ENCODE results near the gene SHCBP1L.
"Not testable (repeated sequence)": the region's sequence is repeated elsewhere in the genome, so short reads cannot be mapped to it uniquely, and the experiment has no call there.

The SHCBP1L gene

DNA sequence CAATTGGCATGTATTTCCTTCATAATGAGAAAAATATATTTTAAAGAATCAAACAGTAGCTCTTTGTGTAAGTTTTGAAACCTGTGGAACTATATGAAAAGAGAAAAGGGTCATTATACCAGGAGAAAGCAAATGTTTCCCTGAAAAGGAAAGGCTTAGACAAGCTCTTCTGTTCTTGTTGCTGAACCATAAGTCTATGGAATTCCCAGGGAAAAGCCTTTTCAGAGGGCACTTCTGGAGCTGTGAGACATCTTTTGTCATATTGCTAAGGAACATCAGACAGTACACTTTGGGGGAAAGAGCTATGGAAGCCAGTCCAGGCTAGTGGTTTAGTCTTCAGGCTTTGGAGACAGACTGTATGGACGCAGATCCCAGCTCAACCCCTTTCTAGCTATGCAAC lies 12.1 kb upstream of the SHCBP1L start:
- no peak for DNase-seq (ENCODE audit: low read depth)

DNA sequence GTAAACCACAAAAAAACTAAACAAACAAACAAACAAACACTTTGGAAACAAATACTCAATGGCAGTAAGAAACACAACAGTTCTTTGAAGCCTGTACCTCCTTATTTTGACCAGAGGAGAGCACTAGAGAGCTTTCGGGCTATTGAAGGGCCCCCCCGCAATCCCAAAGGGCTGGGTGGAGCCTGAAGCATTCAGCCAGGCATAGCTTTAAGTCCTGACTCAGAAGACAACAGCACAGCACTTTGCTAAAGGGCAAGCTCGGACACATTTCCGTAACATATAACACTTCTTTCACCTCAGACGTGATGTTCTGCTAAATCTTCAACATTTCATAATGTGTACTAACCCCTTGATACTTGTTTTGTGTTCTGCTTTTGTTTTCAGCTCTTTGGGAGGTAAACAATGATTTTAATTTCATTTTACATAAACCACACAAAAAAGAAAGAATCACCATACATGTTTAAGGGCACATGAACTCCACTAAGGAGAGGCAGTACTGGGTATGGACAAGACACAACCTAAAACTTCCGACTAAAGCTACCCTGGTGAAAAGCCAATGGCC lies 9.7 kb upstream of the SHCBP1L start:
- no peak for DNase-seq (ENCODE audit: low read depth)

DNA sequence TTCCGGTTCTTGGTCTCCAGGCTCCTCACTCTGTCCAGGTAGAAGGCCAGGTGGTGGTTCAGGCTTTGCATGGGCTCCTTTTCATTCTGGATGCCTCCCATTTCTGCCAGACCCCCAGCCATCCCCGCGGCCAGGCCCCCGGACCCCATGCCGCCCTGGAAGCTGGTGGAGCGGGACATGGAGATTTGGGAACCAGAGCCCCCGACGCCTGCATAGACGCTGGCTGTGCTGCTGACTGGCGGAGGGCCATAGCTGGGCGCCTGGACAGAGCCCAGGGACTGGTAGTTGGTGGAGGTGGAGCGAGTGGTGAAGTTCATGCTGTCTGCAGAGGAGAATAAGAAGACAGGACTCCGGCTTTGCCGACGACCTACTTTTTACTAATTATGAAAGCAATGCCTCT lies 7.1 kb upstream of the SHCBP1L start:
- no peak for DNase-seq (ENCODE audit: low read depth)

DNA sequence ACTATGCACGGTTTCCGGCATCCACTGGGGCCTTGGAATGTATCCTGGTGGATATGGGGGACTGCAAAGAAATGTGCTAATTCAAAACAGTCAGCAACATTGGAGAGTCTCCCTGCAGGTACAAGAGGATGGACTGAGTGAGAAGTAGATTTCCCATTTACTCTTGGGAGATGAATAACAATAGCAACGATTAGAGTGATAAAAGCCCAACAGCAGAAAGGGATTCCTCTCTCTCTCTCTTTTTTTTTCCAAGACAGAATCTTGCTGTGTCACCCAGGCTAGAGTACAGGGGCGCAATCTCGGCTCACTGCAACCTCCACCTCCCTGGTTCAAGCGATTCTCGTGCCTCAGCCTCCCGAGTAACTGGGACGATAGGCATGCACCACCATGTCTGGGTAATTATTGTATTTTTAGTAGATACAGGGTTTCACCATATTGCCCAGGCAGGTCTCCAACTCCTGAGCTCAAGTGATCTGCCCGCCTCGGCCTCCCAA lies 5.0 kb upstream of the SHCBP1L start:
- DNase-seq (ENCODE audit: low read depth): no peak

DNA sequence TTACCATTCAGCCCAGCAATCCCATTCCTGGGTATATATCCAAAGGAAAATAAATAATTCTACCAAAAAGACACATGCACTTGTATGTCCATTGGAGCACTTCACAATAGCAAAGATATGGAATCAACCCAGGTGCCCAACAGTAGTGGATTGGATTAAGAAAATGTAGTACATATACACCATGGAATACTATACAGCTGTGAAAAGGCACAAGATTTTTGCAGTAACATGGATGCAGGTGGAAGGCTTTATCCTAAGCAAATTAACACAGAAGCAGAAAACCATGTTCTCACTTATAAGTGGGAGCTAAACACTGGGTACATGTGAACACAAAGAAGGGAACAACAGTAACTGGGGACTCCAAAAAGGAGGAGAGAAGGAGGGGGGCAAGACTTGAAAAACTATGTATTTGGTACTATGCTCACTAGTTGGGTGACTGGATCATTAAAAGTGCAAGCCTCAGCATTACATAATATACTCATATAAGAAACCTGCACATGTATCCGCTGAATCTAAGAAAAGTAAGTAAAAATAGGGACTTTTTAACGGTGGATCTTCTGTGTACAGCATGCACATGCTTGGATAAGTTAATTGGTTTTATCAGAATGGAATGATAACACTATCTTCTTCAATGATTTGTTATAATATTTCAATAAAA lies 3.9 kb upstream of the SHCBP1L start:
- no peak for DNase-seq (ENCODE audit: low read depth)

DNA sequence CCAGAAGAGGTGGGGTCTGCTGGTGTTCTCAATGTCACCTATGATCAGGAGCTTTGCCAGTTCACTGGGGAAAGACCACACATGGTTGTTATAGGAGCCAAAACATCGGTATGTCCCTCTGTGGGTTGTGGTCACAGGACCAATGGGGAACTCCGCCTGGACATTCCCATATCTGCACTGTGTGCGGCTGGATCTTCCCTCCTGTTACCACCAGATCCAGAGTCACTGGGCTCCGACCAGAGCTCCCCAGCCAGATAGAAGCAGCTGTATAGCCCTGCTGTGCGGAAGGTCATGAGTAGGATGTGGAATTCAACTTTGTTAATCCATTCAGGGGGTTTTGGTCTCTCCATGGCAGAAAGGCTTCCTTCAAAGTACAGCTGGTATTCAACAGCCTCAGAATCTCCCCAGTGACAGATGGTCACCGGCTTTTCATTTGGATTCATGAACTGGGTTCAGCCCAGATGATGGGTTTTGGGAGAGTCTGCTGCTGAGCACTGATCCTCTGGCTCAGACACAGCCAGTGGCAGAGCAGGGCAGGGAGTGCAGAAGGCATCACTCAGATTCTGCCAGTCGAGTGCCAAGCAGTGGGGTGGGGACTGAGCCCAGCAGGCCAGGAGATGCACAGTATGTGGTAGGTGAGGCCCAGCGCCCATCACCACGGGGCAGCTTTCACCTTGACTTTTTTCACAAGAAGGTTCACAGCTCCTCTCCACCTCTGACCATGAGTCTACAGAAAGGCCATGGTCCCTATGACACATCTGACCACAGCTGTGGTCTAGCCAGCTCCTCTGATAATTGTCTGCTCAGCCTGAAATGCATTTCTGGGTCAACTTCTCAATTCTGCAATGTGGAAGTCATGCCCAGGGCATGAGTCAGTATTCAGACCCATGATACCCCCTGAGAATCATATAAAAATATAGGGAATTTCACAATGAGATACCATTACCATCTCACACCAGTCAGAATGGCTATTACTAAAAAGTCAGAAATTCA lies 2.9 kb upstream of the SHCBP1L start:
- DNase-seq (ENCODE audit: low read depth): no peak

DNA sequence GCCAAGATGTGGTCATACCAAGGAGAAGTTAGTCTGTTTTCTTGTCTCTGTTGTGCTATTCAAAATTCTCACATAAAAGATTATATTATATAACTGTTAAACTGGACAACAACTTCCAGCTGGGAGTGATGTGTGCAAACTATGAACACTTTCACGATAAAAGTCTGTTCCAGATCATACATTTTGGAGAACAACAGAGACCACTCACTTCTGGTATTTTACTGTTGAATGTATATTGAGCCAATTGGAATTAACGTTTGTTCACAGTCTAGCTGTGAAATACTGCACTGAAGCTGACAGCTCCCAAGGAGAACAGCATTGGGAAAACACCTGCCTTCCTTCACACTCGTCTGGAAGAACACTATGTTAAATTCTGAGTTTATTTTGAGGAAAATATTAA lies 860 bp upstream of the SHCBP1L start:
- no peak for DNase-seq (ENCODE audit: low read depth)

DNA sequence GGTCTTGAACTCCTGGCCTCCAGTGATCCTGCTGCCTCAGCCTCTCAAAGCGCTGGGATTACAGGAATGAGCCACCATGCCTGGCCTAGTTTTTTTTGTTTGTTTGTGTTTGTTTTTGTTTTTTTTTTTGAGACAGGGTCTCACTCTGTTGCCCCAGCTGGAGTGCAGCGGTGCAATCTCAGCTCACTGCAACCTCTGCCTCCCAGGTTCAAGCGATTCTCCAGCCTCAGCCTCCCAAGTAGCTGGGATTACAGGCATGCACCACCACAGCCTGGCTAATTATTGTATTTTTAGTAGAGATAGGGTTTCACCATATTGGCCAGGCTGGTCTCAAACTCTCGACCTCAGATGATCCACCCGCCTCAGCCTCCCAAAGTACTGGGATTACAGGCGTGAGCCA lies 9.6 kb downstream of the SHCBP1L start:
- not testable (repeated sequence) for DNase-seq (ENCODE audit: low read depth)

DNA sequence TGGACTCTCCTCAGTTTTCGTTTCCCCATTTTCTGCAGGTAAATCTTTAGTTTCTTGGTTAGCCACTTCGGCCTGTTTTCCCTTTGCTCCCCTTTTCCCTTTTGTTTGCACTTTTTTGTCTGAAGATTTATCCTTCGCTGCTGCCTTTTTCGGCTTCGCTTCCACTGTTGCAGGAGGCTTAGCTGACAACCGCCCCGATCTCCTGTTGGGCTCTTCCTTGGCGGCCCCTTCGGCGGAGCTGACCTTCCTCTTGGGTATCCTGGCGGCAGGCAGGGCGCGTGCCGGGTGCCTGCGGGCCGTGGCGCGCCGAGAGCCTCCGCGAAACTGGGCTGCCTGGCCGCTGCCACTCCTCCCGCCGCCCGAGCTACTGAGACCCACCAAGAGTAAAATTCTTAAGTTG lies 10.8 kb downstream of the SHCBP1L start:
- DNase-seq (ENCODE audit: low read depth): not testable (repeated sequence)

DNA sequence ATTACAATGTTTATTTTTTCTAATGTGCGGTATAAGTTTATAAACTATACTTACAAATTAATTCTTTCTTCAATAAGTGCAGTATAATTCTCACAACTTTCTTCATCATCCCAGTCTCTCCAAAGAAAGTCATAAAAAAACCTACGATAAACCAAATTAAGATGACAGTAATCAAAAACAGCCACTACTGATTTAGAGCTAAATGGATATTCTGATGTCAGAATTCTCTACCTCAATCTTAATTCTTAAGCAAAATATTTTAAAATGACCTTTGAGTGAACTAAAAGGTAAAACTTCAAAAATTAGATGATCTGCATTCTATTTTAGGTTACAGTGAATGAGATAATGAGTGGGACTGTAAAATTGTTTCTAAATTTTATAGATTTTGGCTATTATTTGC lies 13.6 kb downstream of the SHCBP1L start:
- no peak for DNase-seq (ENCODE audit: low read depth)

DNA sequence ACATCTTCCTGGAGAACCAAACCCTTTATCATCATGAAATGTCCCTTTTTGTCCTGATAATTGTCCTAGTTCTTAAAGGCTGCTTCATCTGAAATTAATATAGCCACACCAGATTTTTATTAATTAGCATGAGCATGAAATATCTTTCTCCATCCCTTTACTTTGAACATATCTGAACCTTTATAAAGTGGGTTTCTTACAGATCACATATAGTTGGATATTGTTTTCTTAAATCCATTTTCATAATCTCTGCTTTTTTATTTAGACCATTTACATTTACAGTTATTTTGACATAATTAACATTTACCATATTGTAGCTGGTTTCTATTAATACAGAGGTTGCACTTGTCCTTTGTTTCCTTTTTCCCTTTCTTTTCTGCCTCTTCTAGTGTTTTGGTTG lies 17.2 kb downstream of the SHCBP1L start:
- DNase-seq (ENCODE audit: low read depth): no peak

DNA sequence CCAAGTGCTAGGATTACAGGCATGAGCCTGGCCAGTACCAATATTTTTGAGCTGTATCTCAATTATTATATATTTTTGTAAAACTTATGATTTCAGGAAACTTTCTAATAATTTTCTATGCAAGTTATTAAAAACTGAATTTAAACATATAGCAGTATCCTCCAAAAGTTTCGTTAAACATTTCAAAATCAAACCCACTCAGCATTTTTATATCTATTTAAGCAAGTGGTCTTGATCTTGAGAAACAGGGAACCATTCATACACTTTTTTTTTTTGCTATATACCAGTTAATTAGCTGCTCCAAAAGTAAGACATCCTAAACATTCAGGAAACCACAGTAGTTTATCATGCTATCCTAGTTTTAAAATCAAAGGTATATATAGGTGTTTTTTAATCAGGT lies 22.0 kb downstream of the SHCBP1L start:
- DNase-seq (ENCODE audit: low read depth): no peak

DNA sequence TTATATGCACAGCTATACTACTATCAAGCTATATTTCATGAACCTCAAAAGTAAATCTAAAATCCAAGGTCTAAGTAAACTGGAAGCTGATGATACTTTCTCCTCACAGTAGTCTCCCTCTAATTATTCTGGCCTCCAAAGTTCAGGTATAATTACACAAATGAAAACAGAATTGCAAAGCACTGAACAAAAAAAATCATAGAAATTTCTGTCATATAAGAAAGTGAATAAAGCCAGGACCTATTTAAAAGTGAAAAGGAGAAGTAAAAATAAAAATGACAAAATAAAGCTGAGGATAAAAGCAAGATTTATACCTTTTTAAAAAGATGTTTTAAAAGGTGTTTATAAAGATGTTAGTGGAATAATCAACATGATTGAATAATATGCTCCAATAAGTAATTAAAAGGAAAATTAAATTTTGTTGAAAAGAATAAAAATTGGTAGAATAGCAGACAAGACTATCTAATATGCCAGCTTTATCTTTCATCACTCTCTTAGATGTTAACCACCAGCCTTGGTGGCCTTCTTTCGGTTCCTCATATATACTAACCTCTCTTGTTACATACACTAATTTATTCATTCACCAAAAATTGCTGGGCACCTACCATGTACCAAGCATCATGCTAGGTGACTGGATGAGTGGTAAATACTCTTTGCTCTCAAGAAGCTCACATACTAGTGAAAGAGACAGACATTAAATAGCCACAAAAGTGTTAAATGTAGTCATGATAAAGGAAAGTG lies 25.1 kb downstream of the SHCBP1L start:
- DNase-seq (ENCODE audit: low read depth): no peak

DNA sequence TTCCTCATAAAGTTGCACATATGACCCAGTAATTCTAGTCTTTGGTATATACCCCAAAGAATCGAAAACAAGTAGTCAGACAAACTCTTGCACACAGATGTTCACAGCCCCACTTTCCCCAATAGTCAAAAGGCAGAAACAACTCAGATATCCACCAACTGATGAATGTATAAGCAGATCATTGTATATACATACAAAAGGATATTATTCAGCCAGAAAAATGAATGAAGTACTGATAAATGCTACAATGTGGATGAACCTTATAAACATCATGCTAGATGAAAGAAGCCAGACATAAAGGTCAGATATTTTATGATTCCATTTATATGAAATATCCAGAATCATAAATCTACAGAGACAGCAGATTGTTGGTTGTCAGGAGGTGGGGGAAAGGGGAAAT lies 27.3 kb downstream of the SHCBP1L start:
- no peak for DNase-seq (ENCODE audit: low read depth)

DNA sequence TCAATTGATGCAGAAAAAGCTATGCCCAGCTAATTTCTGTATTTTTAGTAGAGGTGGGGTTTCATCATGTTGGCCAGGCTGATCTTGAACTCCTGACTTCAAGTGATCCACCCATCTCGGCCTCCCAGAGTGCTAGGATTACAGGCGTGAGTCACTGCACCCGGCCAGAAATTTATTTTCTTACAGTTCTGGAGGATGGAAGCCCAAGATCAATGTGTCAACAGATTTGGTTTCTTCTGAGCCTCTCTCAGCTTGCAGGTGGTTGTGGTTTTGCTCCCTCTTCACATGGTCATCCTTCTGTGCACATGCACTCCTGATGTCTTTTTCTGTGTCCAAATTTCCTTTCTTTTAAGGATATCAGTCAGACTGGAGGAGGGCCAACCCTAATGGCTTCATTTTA lies 35.6 kb downstream of the SHCBP1L start:
- DNase-seq (ENCODE audit: low read depth): no peak

DNA sequence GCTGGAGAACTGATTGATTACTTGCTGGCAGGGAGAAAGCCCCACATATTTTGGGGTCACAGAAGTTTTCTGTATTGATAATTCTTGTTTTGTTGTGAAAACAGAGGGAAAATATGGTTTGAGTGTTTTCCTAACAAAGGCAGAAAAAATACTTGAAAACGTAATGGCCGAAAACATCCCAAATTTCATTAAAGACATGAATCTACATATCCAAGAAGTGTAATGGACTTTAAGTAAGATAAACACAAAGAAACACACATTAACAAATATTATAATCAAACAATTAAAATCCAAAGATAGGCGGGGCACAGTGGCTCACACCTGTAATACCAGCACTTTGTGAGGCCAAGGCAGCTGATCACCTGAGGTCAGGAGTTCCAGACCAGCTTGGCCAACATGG lies 39.6 kb downstream of the SHCBP1L start:
- DNase-seq (ENCODE audit: low read depth): no peak

DNA sequence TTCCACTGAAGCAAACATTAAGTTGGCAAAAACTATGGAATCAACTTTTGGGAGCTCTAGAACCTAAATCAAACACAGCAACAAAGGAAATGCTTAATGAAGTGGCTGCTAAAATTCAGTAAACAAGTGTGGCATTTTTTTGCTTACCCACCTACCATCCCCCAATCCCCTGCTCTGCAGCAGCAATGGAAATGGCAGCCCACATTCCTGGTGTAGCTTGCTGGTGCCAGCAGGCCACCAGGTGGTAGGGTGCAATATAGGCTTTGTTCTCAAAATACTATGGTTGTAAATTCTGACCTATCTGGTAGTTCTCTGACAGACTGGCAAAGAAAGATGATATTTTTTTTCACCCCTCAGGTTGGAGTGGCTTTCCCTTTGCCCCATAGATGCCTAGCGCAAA lies 42.8 kb downstream of the SHCBP1L start:
- no peak for DNase-seq (ENCODE audit: low read depth)

DNA sequence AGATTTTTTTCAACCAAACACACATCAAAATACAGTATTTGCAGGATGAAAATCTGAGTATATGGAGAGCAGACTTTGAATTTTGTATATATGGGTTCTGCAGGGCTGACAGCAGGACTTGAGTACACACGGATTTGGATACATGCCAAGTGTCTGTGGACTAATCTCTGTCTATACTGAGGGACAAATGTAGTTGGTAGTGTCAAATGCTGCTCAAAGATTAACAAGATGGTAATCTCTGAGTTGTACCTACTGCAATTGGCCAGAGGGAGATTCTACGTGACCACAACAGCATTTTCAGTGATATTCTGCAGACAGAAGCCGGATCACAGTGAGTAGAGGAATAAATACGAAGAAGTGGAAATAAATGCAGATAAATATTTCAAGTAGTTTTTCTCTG lies 43.4 kb downstream of the SHCBP1L start:
- DNase-seq (ENCODE audit: low read depth): no peak

DNA sequence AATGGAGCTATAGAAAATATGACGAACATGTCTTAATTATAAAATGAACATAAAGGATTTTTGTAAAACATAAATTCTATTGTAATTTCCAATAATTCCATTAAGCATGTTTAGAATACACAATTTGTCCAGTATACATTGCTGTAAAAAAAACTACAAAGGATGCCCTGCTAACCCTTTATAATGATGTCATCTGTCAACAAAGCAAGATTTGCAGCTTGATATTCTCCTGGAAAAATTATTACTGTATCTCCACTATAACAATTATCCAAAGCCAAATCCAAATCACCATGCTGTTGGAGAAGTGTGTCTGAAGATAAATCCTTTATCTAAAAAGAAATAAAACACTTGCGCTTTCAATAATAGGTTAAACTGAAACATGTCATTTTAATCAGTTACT lies 47.6 kb downstream of the SHCBP1L start:
- no peak for DNase-seq (ENCODE audit: low read depth)

DNA sequence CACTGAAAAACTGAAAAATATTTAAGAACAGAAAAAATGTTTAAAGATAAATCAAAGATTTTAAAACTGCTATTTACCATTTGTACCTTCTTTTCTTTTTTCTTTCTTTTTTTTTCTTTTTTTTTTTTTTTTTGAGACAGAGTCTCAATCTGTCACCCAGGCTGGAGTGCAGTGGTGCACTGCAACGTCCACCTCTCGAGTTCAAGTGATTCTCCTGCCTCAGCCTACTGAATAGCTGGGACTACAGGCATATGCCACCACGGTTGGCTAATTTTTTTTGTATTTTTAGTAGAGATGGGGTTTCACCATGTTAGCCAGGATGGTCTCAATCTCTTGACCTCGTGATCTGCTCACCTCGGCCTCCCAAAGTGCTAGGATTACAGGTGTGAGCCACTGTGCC lies 51.0 kb downstream of the SHCBP1L start:
- not testable (repeated sequence) for DNase-seq (ENCODE audit: low read depth)

DNA sequence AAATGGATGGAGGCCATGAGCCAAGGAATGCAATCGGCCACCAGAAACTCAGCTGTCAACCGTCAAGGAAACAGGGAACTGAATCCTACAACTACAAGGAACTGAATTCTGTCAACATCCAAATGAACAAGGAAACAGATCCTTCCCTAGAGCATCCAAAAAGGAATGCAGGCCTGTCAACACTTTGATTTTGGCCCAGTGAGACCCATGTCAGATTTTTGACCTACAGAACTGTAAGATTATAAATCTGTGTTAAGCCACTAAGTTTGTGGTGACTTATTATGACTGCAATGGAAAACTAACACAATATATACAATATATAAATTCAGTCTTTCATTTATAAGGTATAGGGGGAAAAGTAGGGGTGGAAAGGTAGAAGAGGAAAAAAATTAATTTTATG lies 55.3 kb downstream of the SHCBP1L start:
- no peak for DNase-seq (ENCODE audit: low read depth)

DNA sequence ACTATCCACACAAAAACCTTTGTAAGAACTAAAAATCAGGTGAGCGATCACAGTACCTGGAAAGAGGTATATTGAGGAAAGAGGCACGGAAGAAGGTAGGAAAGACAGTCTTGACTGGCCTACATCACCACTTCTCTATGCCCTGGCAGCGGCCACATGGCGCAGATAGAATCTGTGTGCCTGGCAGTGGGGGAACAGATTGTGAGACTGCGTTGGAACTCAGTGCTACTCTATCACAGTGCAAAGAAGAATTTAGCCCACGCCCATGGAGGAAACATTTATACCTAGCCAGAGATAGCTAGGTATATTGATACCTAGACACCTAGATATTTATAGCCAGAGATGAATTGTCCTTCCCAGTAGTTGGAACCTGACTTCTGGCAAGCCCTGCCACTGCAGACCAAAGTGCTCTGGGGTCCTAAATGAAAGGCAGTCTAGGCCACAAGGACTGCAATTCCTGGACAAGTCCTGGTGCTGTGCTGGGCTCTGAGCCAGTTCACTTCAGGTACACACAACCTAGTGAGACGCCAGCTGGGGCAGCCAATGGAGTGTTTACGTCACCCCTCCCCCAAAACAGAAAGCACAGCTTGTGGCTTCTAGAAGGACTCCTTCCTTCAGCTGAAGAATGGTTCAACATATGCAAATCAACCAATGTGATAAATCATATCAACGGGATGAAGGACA lies 61.9 kb downstream of the SHCBP1L start:
- DNase-seq (ENCODE audit: low read depth): no peak

All from stimulated activated CD8-positive, alpha-beta memory T cell treated with anti-CD3 and anti-CD28 coated beads, Interleukin-15, amount 100 ng/mL, for 24 hours (primary cell).